ENCODE results near the gene SEPHS1.

Gene SEPHS1

GRCh38 chr10:13347500-13348156, 465 bp downstream of the SEPHS1 start:
- Mint-ChIP-seq H3K27me3 (ENCODE audit: low read depth, poor library complexity) (peaks cover 31% of the 10 kb centered on the region), H3K4me3 (peak overlapping the region; percentile 59), H3K4me1 (peaks cover 70% of the 10 kb centered on the region), H3K36me3 (ENCODE audit: low read depth) (peaks cover 28% of the 10 kb centered on the region), H3K9me3 (no peaks in the 10 kb centered on the region), H3K27ac (no peak overlapping the region)
- DNase-seq = peak; percentile 82
- no peak for TF ChIP-seq CTCF (IDR thresholded peaks at IDR 0.05)

- peaks cover 25% of the 10 kb centered on the region for H3K27me3 Mint-ChIP-seq (ENCODE audit: low read depth, poor library complexity)
- peak overlapping the region; percentile 89 for H3K4me3 Mint-ChIP-seq
- peaks cover 64% of the 10 kb centered on the region for H3K4me1 Mint-ChIP-seq
- DNase-seq = no peak
- H3K9me3 Mint-ChIP-seq = no peaks in the 10 kb centered on the region
- TF ChIP-seq CTCF (IDR thresholded peaks at IDR 0.05) = no peak
- peak overlapping the region; percentile 97 for H3K27ac Mint-ChIP-seq
- H3K36me3 Mint-ChIP-seq (ENCODE audit: low read depth) = peaks cover 32% of the 10 kb centered on the region
Measured at GRCh38 chr10:13347043-13347499, 1.0 kb downstream of the SEPHS1 start.

GRCh38 chr10:13346283-13347042, 1.6 kb downstream of the SEPHS1 start:
- Mint-ChIP-seq H3K36me3 (ENCODE audit: low read depth) (peaks cover 36% of the 10 kb centered on the region), H3K9me3 (no peaks in the 10 kb centered on the region), H3K4me3 (peak overlapping the region; percentile 89), H3K27me3 (ENCODE audit: low read depth, poor library complexity) (peaks cover 19% of the 10 kb centered on the region), H3K4me1 (peaks cover 58% of the 10 kb centered on the region), H3K27ac (peak overlapping the region; percentile 97)
- no peak for TF ChIP-seq CTCF (IDR thresholded peaks at IDR 0.05)
- DNase-seq = no peak

GRCh38 chr10:13340626-13341376, 7.3 kb downstream of the SEPHS1 start:
- TF ChIP-seq CTCF (IDR thresholded peaks at IDR 0.05) = no peak
- Mint-ChIP-seq H3K27me3 (ENCODE audit: low read depth, poor library complexity) (no peaks in the 10 kb centered on the region), H3K36me3 (ENCODE audit: low read depth) (peaks cover 82% of the 10 kb centered on the region), H3K27ac (peak overlapping the region; percentile 81), H3K9me3 (no peaks in the 10 kb centered on the region), H3K4me3 (no peak overlapping the region), H3K4me1 (peaks cover 34% of the 10 kb centered on the region)
- DNase-seq = no peak

- no peak for TF ChIP-seq CTCF (IDR thresholded peaks at IDR 0.05)
- Mint-ChIP-seq H3K4me3 (no peak overlapping the region), H3K4me1 (peaks cover 27% of the 10 kb centered on the region), H3K9me3 (no peaks in the 10 kb centered on the region), H3K36me3 (ENCODE audit: low read depth) (peaks cover 82% of the 10 kb centered on the region), H3K27ac (peak overlapping the region; percentile 33), H3K27me3 (ENCODE audit: low read depth, poor library complexity) (no peaks in the 10 kb centered on the region)
- DNase-seq = no peak
Measured at GRCh38 chr10:13340068-13340467, 8.0 kb downstream of the SEPHS1 start.

Measured in nephron progenitor cell (in vitro differentiated cells).